Stromal cell of bone marrow (primary cell): ENCODE data around the gene UNKL.
A peak's percentile ranks its signal among the peaks of the same experiment; 100 is the strongest.

ENCODE experiments used
- DNase-seq: peaks from one replicate; pipeline ENCODE4 v3.0.0-alpha.2; 2012; ENCODE audit warnings: low read depth

Gene UNKL

DNA sequence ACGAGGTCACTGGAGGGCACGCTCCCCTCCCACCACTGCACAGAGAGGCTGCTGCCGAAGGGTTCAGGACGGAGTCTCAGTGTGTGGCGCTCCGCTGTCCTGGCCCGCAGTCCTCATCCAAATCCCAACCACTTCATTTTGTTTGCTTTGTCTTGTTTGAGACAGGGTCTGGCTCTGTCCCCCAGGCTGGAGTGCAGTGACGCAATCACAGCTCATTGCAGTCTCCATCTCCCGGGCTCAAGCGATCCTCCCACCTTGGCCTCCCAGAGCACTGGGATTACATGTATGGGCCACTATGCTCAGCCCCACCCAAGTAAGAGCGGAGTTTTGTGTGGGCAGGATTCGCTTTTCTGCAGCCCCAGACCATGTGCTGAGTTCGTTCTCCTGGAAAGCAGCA lies 12.7 kb downstream of the UNKL start:
- no peak for DNase-seq

DNA sequence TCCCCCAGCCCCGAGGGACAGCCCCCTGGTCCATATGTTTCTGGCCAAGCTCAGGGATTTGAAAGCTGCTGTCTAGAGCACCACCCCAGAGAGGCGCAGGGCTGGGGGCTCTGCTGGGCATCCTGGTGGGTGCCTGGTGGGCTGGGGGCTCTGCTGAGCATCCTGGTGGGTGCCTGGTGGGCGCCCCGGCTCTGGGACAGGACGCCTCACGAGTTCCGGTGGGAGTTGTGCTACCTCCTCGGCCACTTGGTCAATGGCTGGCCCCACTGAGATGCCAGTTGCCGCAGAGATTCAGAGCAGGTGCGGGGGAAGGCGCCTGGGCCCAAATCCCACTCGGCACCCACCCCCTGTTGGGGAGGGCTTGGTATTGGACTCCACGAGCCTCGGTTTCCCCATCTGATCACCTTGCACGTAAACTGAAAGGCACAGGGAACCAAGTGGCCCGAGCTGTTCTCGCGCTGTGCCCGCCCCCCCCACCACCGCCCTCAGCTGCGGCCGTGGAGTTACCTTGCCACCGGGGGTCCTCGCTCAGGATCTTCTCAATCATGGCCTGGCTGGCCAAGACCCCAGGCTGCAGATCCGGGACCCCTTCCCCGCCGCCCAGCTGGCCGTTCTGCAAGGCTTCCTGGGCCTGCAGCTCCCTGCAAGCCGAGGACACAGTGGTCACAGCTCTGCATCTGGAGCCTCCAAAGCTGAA lies 13.3 kb downstream of the UNKL start:
- no peak for DNase-seq

DNA sequence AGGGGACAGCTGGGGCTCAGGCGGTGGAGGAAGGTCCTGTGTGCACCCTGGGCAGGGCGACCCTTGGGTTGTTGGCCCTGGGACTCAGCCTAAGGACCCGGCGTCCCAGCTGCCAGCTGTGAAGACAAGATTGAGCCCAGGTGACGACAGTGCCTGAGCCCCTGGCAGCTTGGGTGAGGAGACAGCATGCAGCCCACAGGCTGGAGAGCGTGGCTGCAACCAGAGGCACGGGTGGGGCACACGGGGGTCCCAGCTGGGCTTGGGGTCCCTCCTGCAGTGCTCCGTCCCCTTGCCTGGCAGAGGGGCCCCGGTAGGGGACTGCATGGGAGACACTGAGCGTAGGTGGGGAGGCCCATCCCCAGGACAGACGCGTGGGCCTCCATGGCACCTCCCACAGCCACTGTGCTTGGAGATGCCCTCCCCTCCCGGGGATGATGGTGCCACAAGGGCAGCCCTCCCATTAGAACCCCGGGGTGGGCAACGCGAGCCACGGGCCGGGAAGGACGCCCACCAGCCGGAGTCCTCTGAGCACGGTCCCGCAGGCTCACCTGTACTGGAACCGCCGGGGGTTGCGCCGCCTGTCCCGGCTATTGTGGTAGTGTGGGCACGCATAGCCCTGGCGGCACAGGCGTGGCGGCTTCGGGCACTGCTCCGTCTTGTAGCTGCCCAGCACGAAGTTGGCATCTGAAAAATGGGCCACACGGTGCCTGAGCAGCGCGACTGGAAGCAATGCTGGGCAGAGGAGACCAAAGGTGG lies 15.5 kb downstream of the UNKL start:
- DNase-seq: no peak

DNA sequence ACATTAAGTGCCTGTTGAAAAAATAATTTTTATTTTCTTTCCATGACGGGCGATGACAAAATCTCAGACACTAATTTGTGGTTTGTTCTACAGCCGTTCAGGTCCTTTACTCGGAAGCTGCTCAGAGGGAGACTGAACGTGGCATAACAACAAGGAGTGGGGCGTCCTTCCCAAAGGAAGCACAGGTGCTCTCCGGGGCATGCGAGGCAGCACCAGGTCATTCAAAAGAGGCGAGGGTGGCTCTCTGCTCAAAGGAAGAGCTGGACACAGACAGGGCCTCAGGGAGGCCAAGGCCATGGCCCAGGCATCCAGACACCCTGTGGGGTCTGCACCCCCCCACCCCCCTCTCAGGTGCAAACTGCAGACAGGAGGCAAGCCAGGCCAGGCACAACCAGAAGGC lies 16.2 kb downstream of the UNKL start:
- DNase-seq: no peak

DNA sequence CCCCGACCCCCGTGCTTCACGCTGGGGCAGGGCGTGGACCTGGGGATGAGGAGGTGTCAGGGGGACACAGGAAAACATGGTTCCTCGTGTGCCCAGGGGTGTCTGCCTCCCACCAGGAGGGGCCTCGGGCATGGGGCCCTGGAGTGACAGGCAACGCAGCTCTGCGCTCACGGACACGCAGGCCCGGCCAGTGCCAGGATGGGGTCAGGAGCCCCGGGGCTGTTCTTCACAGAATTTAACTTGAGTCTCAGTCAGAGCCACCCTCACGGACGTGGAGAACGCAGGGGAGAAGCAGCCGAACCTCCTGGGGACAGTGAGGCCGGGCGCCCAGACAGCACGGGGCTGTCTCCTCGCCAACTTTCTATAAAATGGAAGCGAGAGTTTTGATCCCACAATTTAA lies 16.7 kb downstream of the UNKL start:
- DNase-seq: no peak

GRCh38 chr16:1395444-1396031 lies 19.0 kb downstream of the UNKL start:
- no peak for DNase-seq

GRCh38 chr16:1394367-1394951 lies 20.0 kb downstream of the UNKL start:
- DNase-seq: no peak

DNA sequence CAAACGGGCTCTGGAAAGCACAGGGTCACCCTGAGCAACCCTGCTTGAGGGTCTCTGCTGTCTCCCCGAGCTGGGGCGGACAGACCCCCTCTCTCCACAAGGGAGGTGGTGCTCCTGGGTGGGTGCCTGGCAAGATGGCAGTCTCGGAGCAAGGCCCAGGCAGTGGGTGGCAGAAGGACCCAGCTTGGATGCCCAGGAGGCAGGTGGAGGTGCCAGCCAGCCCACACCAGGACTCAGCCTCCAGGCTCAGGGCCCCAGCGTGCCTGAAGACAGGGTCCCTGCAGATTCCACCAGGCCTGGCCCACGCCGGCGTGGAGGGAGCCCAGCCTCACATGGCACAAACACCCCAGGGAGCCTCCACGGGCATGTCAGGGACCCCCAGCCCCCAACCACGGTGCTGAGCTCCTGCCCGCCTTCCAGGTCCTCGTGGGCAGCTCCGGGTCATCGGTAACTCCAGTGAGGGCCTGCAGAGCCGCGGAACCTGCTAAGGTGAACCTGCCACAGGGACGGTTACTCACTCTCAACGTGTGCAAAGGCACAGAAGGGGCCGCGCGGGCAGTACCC lies 20.8 kb downstream of the UNKL start:
- DNase-seq: no peak

- DNase-seq: no peak
Measured at GRCh38 chr16:1392826-1393225, 21.7 kb downstream of the UNKL start.

GRCh38 chr16:1390239-1390779 lies 24.2 kb downstream of the UNKL start:
- DNase-seq: no peak

DNA sequence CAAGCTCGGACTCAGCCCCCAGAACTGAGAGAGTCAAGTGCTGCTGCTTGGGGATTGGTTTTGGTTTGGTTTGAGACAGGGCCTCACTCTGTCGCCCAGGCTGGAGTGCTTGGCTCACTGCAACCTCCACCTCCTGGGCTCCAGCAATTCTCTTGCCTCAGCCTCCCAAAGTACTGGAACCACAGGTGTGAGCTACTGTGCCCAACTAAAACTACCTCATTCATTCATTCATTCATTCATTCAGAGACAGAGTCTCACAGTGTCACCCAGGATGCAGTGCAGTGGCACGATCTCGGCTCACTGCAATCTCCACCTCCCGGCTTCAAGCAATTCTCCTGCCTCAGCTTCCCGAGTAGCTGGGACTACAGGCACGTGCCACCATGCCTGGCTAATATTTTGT lies 24.7 kb downstream of the UNKL start:
- DNase-seq: no peak

DNA sequence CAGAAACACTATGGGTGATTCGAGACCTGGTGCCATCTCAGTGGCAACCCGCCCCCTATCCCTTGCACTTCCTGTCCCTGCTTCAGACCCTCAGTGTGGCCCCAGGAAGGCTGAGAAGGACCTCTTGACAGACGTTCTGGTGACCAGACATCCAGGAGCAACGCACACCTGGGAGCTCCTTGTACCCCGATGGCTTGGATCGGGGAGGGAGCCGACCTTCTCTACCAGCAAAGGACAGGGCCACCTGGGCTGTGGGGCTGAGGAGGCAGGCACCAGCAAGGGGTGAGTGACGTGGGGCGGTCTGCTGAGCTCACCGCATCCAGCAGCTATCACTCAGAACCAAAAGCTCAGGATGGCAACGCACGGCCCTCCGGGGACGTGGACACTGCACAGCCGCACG lies 27.2 kb downstream of the UNKL start:
- no peak for DNase-seq

DNA sequence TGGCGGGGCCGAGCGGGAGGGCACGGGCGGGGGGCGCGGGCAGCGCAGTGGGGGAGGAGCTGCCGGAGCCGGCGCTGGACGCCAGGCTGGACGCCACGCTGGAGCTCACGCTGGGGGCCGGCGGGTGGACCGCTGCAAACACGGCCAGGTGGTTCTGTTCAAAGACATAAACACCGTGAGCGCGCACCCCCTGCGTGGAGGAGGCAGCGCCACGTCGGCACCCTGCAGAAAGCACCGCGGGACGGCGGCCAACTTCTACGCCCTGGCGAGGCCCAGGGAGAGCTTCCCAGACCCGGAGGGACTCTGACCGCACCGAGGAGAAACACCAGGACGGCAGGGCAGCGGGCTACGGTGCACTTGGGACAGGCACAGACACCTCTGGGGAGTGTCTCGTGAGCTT lies 29.3 kb downstream of the UNKL start:
- no peak for DNase-seq

GRCh38 chr16:1383556-1383955 lies 30.9 kb downstream of the UNKL start:
- DNase-seq: no peak

- no peak for DNase-seq
Measured at GRCh38 chr16:1381612-1382406, 32.7 kb downstream of the UNKL start.

DNA sequence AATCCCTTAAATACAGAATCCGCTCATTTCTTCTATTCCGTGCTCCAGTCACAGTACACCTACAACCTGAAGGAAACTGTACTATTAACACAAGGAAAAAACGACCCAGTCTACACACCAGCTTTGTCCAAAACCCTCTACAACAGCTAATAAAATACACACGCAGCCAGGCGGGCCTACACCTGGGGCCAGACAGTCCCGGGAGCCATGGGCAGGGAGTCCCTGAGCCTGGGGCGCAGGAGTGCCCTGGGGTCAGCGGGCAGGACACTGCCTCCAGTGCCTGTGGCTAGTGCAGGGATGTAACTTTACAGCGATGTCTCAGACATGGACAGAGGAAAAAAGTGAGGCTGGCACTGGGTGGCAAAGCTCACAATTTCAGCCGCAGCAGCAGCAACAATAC lies 34.3 kb downstream of the UNKL start:
- no peak for DNase-seq

- DNase-seq: peak; percentile 24
Measured at GRCh38 chr16:1379304-1380076, 35.0 kb downstream of the UNKL start.

DNA sequence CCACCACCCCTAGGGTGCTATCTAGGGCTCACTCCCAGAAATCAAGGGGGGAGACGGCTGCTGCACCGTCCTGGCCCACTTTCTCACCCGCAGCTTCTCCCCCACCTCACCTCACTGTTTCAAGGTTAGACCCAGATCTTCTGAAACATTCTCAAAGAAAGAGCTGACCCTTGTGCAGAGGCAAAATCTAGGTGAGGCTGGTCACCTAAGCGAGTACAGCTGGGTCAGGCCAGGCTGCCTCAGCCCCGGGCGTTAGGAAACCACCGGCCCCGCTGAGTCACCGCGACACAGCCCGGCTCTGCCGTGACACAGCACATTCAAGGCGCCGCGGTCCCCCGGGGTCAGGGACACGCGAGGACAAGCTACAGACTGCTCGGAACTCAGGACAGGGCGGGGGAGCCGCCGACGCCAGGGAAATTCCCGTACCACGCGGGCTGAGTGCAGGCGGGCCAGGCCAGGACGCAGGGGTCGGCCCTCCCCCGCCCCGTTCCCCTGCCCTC lies 35.6 kb downstream of the UNKL start:
- peak; percentile 50 for DNase-seq

DNA sequence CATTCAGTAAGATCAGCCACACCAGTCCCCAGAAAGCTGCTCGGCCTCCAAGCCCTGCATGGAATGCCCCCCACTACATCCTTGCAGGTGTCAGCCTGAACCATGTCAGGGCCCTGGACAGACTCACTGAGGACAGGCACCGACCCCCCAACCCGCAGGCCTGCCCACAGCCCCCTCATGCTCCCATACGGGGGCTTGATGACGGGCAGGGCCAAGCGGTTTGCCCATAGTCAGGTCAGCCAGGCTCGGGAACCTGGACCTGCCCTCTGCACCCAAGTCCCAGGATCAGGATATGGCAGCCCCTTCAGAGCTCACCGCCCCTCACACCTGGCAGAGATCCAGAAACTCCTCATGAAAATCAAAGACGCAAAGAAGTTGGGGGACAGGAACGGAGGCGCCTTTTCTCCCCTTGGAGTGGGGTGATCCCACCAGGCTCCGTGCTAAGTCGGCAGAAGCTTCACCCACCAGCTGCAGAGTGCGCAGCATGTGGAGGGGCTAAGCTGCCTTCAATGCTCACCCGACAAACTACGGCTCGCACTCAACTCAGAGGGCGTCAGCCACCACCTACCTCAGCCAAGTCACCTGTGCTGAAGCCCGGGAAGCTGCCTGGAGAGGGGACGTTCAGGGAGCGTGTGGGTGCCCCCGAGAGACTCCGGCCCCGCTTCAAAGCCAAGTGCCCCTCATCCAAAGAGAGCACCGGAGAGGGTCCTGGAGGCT lies 36.3 kb downstream of the UNKL start:
- no peak for DNase-seq

- no peak for DNase-seq
Measured at GRCh38 chr16:1377406-1378010, 37.0 kb downstream of the UNKL start.
